SW 1271 (cell line): Measurements from ENCODE around the gene C19orf73.

Experiments used
- DNase-seq, 2 experiments: peaks; one replicate each; lab custom pipeline; 2025; lab: John Stamatoyannopoulos, UW

C19orf73 gene

GRCh38 chr19:49101160-49101559, 17.8 kb downstream of the C19orf73 start:
- no peak for DNase-seq

- no peak for DNase-seq
Observed at GRCh38 chr19:49098795-49099194, 20.1 kb downstream of the C19orf73 start.

- peak; percentile 20 to 69 for DNase-seq
Observed at GRCh38 chr19:49097453-49098288, 21.3 kb downstream of the C19orf73 start.

GRCh38 chr19:49094505-49095482, 24.1 kb downstream of the C19orf73 start:
- DNase-seq = no peak

GRCh38 chr19:49092686-49093085, 26.3 kb downstream of the C19orf73 start:
- DNase-seq = no peak

GRCh38 chr19:49091391-49092038, 27.4 kb downstream of the C19orf73 start:
- DNase-seq = no peak

GRCh38 chr19:49086296-49086695, 32.6 kb downstream of the C19orf73 start:
- DNase-seq = no peak

GRCh38 chr19:49085868-49086232, 33.1 kb downstream of the C19orf73 start:
- DNase-seq = no peak

- peak; percentile 90 to 96 for DNase-seq
Observed at GRCh38 chr19:49085020-49085867, 33.7 kb downstream of the C19orf73 start, which contains the start of gene SNRNP70. Gene SNRNP70, plus strand, starts transcription at chr19:49085451. Its CDS starts 964 bp downstream, at chr19:49086415.

GRCh38 chr19:49084206-49085019, 34.5 kb downstream of the C19orf73 start:
- DNase-seq = no peak

GRCh38 chr19:49081273-49081672, 37.7 kb downstream of the C19orf73 start:
- no peak for DNase-seq

- DNase-seq = no peak
Observed at GRCh38 chr19:49080392-49080791, 38.6 kb downstream of the C19orf73 start.

GRCh38 chr19:49074869-49075268, 44.1 kb downstream of the C19orf73 start:
- peak in 1 of 2 experiments; percentile 41 for DNase-seq

- DNase-seq = no peak
Observed at GRCh38 chr19:49073514-49074378, 45.2 kb downstream of the C19orf73 start.

- no peak for DNase-seq
Observed at GRCh38 chr19:49071860-49072547, 46.9 kb downstream of the C19orf73 start.

- no peak for DNase-seq
Observed at GRCh38 chr19:49070416-49070815, 48.5 kb downstream of the C19orf73 start.

- no peak for DNase-seq
Observed at GRCh38 chr19:49069026-49069425, 49.9 kb downstream of the C19orf73 start.
